A549 (cell line): ENCODE results near the gene GGCX. TPM values are rescaled to one million over a fixed set of nuclear protein-coding genes. Genes with fewer than 3 reads are reported as not detected.

ENCODE experiments used
- ATAC-seq, 2 experiments: fragments of 200-7000 bp in 1 of 2; fragments of >200 bp in 1 of 2; cut with Nextera tagmentation in 1 of 2; cut with Tn5 transposase in 1 of 2; 3 replicates each; pipeline versions ENCODE4 v1.8.0 to v1.9.1; 2018 to 2020; ENCODE audit warnings: mild to moderate bottlenecking in 1 of 2, moderate library complexity in 1 of 2
- CTCF ChIA-PET: fragments of 300-600 bp; sonication (Branson Sonifier 250); formaldehyde crosslinking; extraction: SDS; loops from one replicate; lab custom pipeline; 2021; ENCODE audit warnings: antibody characterized with exemption, inconsistent platforms; lab: Yijun Ruan, JAX
- POLR2A ChIA-PET: fragments of 350-600 bp; formaldehyde crosslinking; extraction: SDS; loops from one replicate; lab custom pipeline; 2021; ENCODE audit warnings: antibody characterized with exemption, inconsistent platforms; lab: Yijun Ruan, JAX
- DNase-seq, 2 experiments: peaks; one replicate each; pipeline versions ENCODE4 v3.0.0 to v3.0.0-alpha.2; 2011 to 2016; ENCODE audit warnings: low read depth in 1 of 2, low spot score in 1 of 2
- FAIRE-seq: peaks from 2 replicates; lab custom pipeline; 2011; peaks lifted over from hg19 to GRCh38; lab: Jason Lieb, UNC
- H3K27ac ChIP-seq, 2 experiments: fragments of >200 bp; sonication (Bioruptor Twin); formaldehyde crosslinking; 3 replicates each; pipeline ENCODE4 v1.5.1; 2016 to 2017
- H3K4me1 ChIP-seq: fragments of >200 bp; sonication (Bioruptor Twin); formaldehyde crosslinking; 3 replicates; pipeline ENCODE4 v1.6.1; 2016
- H3K4me2 ChIP-seq: fragments of >200 bp; sonication (Bioruptor Twin); formaldehyde crosslinking; 3 replicates; pipeline ENCODE4 v1.6.1; 2016
- H3K4me3 ChIP-seq: fragments of >200 bp; sonication (Bioruptor Twin); formaldehyde crosslinking; 3 replicates; pipeline ENCODE4 v1.5.1; 2016
- H3K9me3 ChIP-seq: fragments of >200 bp; sonication (Bioruptor Twin); formaldehyde crosslinking; 3 replicates; pipeline ENCODE4 v1.6.1; 2016
- CBX2 ChIP-seq: fragments of 200-600 bp; sonication (generic); IDR thresholded peaks from 2 replicates; pipeline ENCODE4 v1.6.1; 2016; ENCODE audit warnings: low read depth, mild to moderate bottlenecking, borderline replicate concordance
- CHD2 ChIP-seq: fragments of 150-350 bp; IDR thresholded peaks from 2 replicates; pipeline ENCODE4 v1.6.1; 2014; ENCODE audit warnings: low read length; ENCODE audit not compliant: partially characterized antibody
- CHD4 ChIP-seq: fragments of 200-600 bp; sonication (generic); IDR thresholded peaks from 2 replicates; pipeline ENCODE4 v1.6.1; 2016; ENCODE audit warnings: antibody characterized with exemption, mild to moderate bottlenecking, borderline replicate concordance
- EHMT2 ChIP-seq: fragments of 200-600 bp; sonication (generic); IDR thresholded peaks from 2 replicates; pipeline ENCODE4 v1.6.1; 2016; ENCODE audit warnings: antibody characterized with exemption, low read depth, mild to moderate bottlenecking, moderate library complexity
- FOSB ChIP-seq: fragments of 250-450 bp; sonication (Bioruptor Pico); IDR thresholded peaks from 2 replicates; pipeline ENCODE4 v1.5.0; 2020; ENCODE audit warnings: mild to moderate bottlenecking, moderate library complexity
- FOXS1 ChIP-seq: fragments of 250-450 bp; sonication (Bioruptor Pico); IDR thresholded peaks from 2 replicates; pipeline ENCODE4 v1.5.0; 2020; ENCODE audit warnings: mild to moderate bottlenecking, moderate library complexity
- GATA3 ChIP-seq: IDR thresholded peaks from 2 replicates; pipeline ENCODE4 v1.6.1; 2012; ENCODE audit warnings: borderline replicate concordance
- HDAC2 ChIP-seq: fragments of 200-600 bp; sonication (generic); IDR thresholded peaks from 2 replicates; pipeline ENCODE4 v1.6.1; 2016
- HMGXB4 ChIP-seq: fragments of 250-450 bp; sonication (Bioruptor Pico); IDR thresholded peaks from 2 replicates; pipeline ENCODE4 v1.5.0; 2021; ENCODE audit warnings: mild to moderate bottlenecking, moderate library complexity, borderline replicate concordance
- HOXB5 ChIP-seq: fragments of 250-450 bp; sonication (Bioruptor Pico); IDR thresholded peaks from 2 replicates; pipeline ENCODE4 v1.5.0; 2020; ENCODE audit warnings: mild to moderate bottlenecking, moderate library complexity
- MAFK ChIP-seq: fragments of 450-650 bp; IDR thresholded peaks from 2 replicates; pipeline ENCODE4 v1.6.1; 2014; ENCODE audit not compliant: partially characterized antibody
- MYC ChIP-seq: IDR thresholded peaks from 2 replicates; pipeline ENCODE4 v1.6.1; 2012; ENCODE audit warnings: mild to moderate bottlenecking, inconsistent platforms, low read length, improper control_type of control experiment, borderline replicate concordance
- NPAS2 ChIP-seq: fragments of 250-450 bp; sonication (Bioruptor Pico); IDR thresholded peaks from 2 replicates; pipeline ENCODE4 v1.8.0; 2022; ENCODE audit warnings: mild to moderate bottlenecking, moderate library complexity, borderline replicate concordance
- PBX3 ChIP-seq: IDR thresholded peaks from 2 replicates; pipeline ENCODE4 v1.6.1; 2012
- PHF8 ChIP-seq: fragments of 200-600 bp; sonication (generic); IDR thresholded peaks from 2 replicates; pipeline ENCODE4 v1.6.1; 2016; ENCODE audit warnings: low read depth, mild to moderate bottlenecking, antibody characterized with exemption, moderate library complexity, borderline replicate concordance
- RAD21 ChIP-seq, 2 experiments: fragments of >200 bp in 1 of 2; sonication (Bioruptor Twin) in 1 of 2; formaldehyde crosslinking in 1 of 2; IDR thresholded peaks in 1 of 2; conservative IDR thresholded peaks in 1 of 2; 2 replicates in 1 of 2; 3 replicates in 1 of 2; pipeline ENCODE4 v1.6.1; 2012 to 2018; ENCODE audit warnings: inconsistent platforms in 1 of 2
- TFCP2L1 ChIP-seq: fragments of 250-450 bp; sonication (Bioruptor Pico); IDR thresholded peaks from 2 replicates; pipeline ENCODE4 v1.5.0; 2021; ENCODE audit warnings: mild to moderate bottlenecking
- WGBS: methylation state at CpG from one replicate; pipeline ENCODE4 v1.1.6; 2017; ENCODE audit errors: missing lambda C conversion rate; 5-methylcytosine and 5-hydroxymethylcytosine counted together
- polyA plus RNA-seq, 4 experiments: library from polyadenylated mRNA; depleted of rRNA in 3 of 4; stranded (reverse); fragments of >200 nt; fragmentation: RNase III in 1 of 4; extraction: RNeasy Plus Mini Kit Qiagen cat#74134 plus additional on column Dnase treatment in 1 of 4; gene quantifications; 2 replicates in 3 of 4; 3 replicates in 1 of 4; pipeline ENCODE4 v1.2.3, GENCODE V29; 2011 to 2017
- TF ChIP-seq, protein P1 (sequence below): IDR thresholded peaks from 2 replicates; pipeline ENCODE4 v1.6.1; 2012; ENCODE audit warnings: low read depth, borderline replicate concordance
- TF ChIP-seq, protein P2 (sequence below): fragments of 250-450 bp; sonication (Bioruptor Pico); IDR thresholded peaks from 2 replicates; pipeline ENCODE4 v1.5.0; 2020; ENCODE audit warnings: low read depth, mild to moderate bottlenecking, moderate library complexity
- TF ChIP-seq, protein P3 (sequence below): fragments of >200 bp; sonication (Bioruptor Twin); formaldehyde crosslinking; IDR thresholded peaks from 3 replicates; pipeline ENCODE4 v1.6.1; 2016

The GGCX gene
- polyA plus RNA-seq, 2 of the 4 experiments (the other 2 are of a cell fraction), result 39.0 to 55.1 TPM

DNA sequence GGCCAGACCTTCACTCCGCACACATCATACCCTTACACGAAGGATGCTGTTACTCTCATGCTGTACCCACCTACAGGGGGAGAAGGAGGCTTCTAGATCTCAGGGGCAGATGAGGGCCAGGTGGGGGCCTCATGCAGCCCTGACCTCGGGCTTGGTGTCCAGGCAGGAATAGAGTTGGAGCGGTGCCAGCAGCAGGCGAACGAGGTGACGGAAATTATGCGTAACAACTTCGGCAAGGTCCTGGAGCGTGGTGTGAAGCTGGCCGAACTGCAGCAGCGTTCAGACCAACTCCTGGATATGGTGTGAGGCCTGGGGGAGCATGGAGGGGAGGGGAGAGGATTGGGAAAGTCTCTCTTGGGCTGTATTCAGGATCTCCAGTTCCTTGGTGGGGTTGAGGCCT, 30.3 kb upstream of the GGCX start:
- 86% methylated on average over 12 of the region's 12 CpGs for WGBS
- no peak for FAIRE-seq
- CTCF ChIA-PET, result interaction anchor here (0.8 to 2.5 kb wide), 4 partner anchors 11 to 170 kb away, joined by 3 to 8 read pairs (median 4); partner anchors contain the start of gene TMEM150A

DNA sequence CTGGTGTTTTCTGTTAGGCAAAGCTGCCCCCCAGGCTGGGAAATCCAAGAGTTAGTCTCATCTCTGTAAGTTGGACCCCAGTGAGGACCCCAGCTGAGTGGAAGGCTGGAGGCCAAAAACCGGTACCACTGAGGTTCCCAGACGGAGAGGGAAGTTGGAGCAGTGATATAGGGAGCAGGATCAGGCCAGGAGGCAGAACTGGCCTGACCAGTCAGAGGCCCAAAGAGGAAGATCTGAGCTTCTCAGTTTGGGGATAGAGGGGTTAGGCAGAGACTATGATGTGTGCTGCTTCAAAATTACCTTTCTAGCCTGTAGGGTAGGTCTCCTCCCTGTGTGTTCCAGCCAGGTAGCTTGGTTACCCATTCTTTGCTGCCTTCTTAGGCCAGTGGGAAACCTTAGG, 29.7 kb upstream of the GGCX start:
- Histone ChIP-seq H3K9me3 (no peaks in the 10 kb centered on the region), H3K27ac (no peak overlapping the region), H3K4me2 (no peak overlapping the region), H3K4me1 (peaks cover 8% of the 10 kb centered on the region), H3K4me3 (no peak overlapping the region)
- POLR2A ChIA-PET, result interaction anchor here (0.6 kb wide), 1 partner anchor 10 kb away, joined by 3 read pairs; no protein-coding TSS in a partner anchor
- DNase-seq, result no peak
- FAIRE-seq, result no peak
- WGBS, result 68% methylated on average over 2 of the region's 2 CpGs
- no peak for ATAC-seq
- CTCF ChIA-PET, result interaction anchor here (0.8 to 1.9 kb wide), 4 partner anchors 12 to 199 kb away, joined by 3 to 5 read pairs (median 4); partner anchors contain the start of gene TMEM150A
- no peak for TF ChIP-seq TFCP2L1 (CRISPR knock-in tag)
- no peak for TF ChIP-seq CHD2
- TF ChIP-seq CBX2, result no peak
- TF ChIP-seq FOXS1 (CRISPR knock-in tag), result no peak
- TF ChIP-seq EHMT2, result no peak
- TF ChIP-seq MAFK, result no peak

More for the DNA sequence above, 30.3 kb upstream of the GGCX start:
- Histone ChIP-seq H3K27ac (no peak overlapping the region), H3K4me1 (peaks cover 10% of the 10 kb centered on the region), H3K4me3 (no peak overlapping the region), H3K9me3 (no peaks in the 10 kb centered on the region), H3K4me2 (no peak overlapping the region)
- POLR2A ChIA-PET, result interaction anchor here (0.6 kb wide), 1 partner anchor 9 kb away, joined by 3 read pairs; no protein-coding TSS in a partner anchor
- no peak for DNase-seq
- TF ChIP-seq CHD4, result no peak
- no peak for TF ChIP-seq HOXB5 (CRISPR knock-in tag)
- TF ChIP-seq GATA3, result no peak
- TF ChIP-seq HDAC2, result no peak
- no peak for TF ChIP-seq PHF8
- TF ChIP-seq, protein P1, sequence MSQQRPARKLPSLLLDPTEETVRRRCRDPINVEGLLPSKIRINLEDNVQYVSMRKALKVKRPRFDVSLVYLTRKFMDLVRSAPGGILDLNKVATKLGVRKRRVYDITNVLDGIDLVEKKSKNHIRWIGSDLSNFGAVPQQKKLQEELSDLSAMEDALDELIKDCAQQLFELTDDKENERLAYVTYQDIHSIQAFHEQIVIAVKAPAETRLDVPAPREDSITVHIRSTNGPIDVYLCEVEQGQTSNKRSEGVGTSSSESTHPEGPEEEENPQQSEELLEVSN, result no peak
- TF ChIP-seq RAD21 (conservative IDR thresholded peaks at IDR 0.05 in 1 of 2, IDR thresholded peaks at IDR 0.05 in 1 of 2), result no peak
- ATAC-seq, result no peak

GRCh38 chr2:85589982-85590791, 28.9 kb upstream of the GGCX start:
- Histone ChIP-seq H3K4me3 (no peak overlapping the region), H3K4me2 (no peak overlapping the region), H3K9me3 (no peaks in the 10 kb centered on the region), H3K4me1 (peaks cover 16% of the 10 kb centered on the region), H3K27ac (no peak overlapping the region)
- 66% methylated on average over 7 of the region's 7 CpGs for WGBS
- TF ChIP-seq TFCP2L1 (CRISPR knock-in tag) (no peak), MYC (no peak), HMGXB4 (CRISPR knock-in tag) (no peak), PBX3 (no peak), NPAS2 (CRISPR knock-in tag) (no peak), FOSB (CRISPR knock-in tag) (no peak)
- TF ChIP-seq, protein P2, sequence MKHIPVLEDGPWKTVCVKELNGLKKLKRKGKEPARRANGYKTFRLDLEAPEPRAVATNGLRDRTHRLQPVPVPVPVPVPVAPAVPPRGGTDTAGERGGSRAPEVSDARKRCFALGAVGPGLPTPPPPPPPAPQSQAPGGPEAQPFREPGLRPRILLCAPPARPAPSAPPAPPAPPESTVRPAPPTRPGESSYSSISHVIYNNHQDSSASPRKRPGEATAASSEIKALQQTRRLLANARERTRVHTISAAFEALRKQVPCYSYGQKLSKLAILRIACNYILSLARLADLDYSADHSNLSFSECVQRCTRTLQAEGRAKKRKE (CRISPR knock-in tag), result no peak
- TF ChIP-seq, protein P3, sequence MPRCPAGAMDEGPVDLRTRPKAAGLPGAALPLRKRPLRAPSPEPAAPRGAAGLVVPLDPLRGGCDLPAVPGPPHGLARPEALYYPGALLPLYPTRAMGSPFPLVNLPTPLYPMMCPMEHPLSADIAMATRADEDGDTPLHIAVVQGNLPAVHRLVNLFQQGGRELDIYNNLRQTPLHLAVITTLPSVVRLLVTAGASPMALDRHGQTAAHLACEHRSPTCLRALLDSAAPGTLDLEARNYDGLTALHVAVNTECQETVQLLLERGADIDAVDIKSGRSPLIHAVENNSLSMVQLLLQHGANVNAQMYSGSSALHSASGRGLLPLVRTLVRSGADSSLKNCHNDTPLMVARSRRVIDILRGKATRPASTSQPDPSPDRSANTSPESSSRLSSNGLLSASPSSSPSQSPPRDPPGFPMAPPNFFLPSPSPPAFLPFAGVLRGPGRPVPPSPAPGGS, result no peak
- CTCF ChIA-PET, result interaction anchor here (0.8 to 2.1 kb wide), 5 partner anchors 14 to 199 kb away, joined by 3 to 5 read pairs (median 3); no protein-coding TSS in a partner anchor
- ATAC-seq, result no peak
- no peak for FAIRE-seq
- POLR2A ChIA-PET, result no interaction called here
- DNase-seq, result no peak
